NCI-H2171 (cell line): ENCODE results near the gene CBX6.
"Not testable (repeated sequence)": the region's sequence is repeated elsewhere in the genome, so short reads cannot be mapped to it uniquely, and the experiment has no call there.

Experiments
- DNase-seq: peaks from one replicate; lab custom pipeline; 2025; lab: John Stamatoyannopoulos, UW

Gene CBX6

GRCh38 chr22:38872172-38872830 is at the start of gene CBX6:
Gene CBX6, minus strand, starts transcription at chr22:38872216. Its CDS starts 26 bp downstream, at chr22:38872190.
- DNase-seq: peak; percentile 98

GRCh38 chr22:38921806-38922205 is 49.8 kb upstream of the CBX6 start:
- no peak for DNase-seq

GRCh38 chr22:38921120-38921519 is 49.1 kb upstream of the CBX6 start:
- no peak for DNase-seq

DNA sequence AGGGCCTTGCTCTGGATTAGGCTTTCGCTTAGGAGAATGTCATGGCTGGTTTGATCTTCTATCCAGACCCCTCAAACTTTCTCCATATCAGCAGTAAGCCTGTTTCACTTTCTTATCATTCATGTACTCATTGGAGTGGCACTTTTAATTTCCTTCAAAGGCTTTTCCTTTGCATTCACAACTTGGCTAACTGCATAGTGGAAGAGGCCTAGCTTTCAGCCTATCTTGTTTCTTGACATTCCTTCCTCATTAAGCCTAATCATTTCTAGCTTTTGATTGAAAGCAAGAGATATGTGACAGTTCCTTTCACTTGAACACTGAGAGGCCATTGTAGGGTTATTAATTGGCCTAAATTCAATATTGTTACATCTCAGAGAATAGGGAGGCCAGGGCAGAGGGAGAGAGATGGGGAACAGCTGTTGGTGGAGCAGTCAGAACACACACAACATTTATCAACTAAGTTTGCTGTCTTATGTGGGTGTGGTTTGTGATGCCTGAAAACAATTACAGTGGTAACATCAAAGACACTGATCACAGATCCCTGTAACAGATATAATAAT is 47.7 kb upstream of the CBX6 start:
- DNase-seq: no peak

DNA sequence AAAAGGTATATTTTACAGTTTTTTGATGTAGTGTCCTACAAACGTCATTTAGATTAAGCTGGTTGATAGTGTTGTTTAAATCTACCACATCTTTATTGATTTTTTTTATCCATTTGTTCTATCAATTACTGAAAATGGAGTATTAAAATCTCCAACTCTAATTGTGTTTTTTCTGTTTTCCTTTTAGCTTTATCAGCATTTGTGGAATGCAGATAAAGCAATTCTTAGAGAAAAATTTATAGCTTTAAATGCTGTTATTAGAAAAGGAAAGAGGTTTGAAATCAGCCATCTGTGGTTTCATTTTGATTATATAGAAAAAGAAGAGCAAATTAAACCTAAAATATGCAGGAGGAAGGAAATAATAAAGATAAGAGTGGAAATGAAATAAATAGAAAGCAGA is 39.4 kb upstream of the CBX6 start:
- no peak for DNase-seq

DNA sequence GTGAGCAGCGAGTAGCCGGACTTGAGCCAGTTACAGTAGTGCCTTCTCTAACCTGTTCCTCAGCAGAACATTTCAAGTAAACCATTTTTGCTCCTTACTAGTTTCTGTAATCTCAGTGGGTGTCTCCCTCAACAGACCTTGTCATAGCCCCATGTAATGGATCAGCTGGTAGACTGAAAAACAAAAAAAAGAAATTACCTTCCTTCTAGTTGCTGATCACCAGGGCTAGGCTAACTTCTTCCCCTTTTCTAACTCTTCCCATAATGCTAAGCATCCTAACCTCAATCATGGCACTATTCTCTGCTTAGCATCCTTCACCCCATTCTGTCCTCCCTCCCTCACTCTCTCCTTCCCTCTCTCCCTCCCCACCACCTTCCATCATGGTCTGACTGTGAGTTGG is 35.8 kb upstream of the CBX6 start:
- DNase-seq: no peak

DNA sequence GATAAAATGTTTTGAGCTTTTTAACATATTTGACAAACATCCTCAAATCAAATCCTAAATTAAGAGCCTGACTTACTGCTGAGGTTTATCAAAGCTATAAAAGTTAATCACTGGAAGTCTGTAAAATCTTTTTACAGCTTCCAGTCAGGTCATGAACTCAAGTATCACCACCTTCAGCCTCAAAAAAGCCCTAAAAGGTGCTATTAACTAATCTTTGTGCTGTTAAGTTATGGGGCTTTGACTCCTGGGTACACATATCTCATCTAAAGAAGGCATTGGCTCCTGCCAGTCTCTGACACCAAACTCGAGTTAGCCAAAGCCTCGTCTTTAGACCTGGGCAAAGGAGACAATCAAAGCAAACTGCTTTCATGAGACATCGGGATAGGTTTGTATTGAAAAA is 34.0 kb upstream of the CBX6 start:
- DNase-seq: no peak

- DNase-seq: not testable (repeated sequence)
Measured at GRCh38 chr22:38904052-38904617, 32.1 kb upstream of the CBX6 start.

DNA sequence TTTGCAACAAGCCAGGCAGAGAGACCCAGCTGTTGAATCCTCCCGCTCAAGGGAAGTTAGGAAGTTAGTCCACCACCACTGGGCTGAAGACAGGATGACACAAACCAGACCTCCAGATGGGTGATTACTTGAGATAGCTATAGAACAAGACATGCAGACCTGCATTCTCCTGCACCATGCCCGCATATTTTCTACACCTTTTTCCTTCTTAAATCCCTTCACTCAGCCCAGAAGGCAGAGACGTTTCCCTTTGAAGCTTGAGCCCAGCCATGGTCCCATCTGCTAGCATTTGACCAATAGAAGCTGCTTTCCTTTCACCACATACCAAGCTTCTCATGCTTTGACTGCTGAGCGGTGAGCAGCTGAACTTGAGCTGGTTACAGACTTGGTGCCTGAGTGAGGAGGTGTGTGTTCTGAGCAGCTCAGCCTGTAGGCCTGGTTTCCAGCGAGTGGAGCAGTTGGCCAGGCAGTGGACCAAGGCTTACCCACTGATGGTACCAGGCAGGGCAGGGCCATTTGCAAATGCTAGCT is 29.2 kb upstream of the CBX6 start:
- no peak for DNase-seq

DNA sequence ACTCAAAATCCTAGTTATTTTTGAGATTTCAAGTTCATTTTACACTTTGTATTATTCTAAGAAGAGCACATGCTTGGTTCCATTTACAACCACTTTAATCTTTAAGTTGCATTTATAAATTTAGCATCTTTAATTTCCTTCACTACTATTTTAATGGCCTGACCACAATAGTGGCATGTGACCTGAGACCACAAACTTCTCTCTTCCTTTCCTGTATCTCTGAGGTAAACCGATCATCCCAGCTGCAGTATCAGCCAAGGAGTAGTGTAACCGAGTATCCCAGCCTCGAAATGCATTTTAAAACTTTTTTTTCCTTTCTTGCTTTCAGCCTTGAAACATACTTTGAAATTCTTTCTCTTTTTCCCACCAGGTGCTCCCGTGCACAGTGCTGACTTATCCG is 28.7 kb upstream of the CBX6 start:
- no peak for DNase-seq

DNA sequence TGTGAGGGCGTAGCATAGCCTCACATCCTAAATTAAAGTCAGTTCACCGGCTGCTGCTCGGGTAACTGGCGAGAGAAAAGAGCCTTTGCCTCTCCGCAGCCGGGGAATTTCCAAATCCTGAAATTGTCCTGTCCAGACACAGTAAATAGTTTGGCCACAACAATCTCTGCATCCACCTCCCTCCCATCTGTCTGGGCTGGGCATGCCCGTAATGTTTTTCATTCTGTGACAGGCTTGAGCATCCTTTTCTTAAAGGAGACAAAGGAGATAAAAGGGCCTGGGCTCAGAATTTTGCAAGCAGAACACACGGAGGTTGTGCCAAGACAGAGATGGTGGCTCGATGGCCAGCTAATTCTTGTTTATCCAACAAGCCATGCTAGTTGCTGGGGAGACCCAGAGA is 19.2 kb upstream of the CBX6 start:
- DNase-seq: no peak

DNA sequence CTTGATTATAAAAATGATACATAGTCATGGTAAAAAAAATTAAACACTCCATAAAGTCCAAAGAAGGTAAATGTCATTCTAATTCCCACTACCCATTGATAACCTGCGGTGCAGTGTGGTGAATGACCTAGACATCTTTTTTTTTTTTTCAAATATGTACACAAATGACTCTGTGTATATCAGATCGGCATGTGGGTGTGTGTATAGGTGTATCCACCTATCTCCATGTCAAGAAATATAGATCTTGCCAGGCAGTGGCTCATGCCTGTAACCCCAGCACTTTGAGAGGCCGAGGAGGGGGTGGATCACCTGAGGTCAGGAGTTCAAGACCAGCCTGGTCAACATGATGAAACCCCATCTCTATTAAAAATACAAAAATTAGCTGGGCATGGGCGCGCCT is 18.4 kb upstream of the CBX6 start:
- DNase-seq: no peak

- DNase-seq: no peak
Measured at GRCh38 chr22:38886333-38886732, 14.3 kb upstream of the CBX6 start.

- no peak for DNase-seq
Measured at GRCh38 chr22:38882972-38883622, 11.1 kb upstream of the CBX6 start.

DNA sequence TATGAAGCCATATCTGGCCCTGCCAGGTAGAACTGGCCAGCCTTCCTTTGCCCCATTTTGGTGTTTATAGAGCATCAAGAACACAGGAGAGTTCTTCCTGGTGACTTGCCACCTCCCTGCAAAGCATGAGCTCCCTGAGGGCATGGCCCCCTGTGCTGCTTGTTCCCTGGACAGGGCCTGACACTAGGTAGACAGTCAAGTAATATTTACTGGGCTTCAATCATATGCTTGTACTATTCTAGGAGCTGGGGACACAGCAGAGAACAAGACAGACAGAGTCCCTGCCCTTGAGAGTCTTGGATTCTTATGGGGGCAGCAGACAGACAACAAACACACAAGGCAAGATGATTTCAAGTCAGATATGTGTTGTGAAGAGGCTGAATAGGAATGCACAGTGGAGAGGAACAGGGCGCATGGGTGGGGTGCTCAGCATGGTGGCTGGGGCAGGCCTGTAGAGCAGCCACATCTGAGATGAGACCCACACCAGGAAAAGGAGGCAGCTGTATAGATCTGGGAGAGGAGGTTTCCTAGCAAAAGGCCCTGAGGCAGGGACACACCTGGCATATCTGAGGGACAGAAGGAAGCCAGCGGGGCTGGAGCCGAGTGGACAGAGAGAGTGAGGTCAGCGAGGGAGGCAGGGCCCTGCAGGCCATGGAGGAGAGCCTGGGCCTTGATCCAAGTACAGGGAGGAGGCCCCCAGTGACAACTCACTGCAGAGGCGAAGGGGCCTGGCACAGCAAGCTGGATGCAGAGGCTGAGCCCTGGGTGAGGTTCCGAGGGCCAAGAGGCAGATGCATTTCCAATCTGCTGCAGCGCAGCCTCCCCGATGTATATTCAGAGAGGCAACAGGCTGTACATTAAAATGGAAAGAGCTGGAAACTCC is 10.2 kb upstream of the CBX6 start:
- DNase-seq: no peak

DNA sequence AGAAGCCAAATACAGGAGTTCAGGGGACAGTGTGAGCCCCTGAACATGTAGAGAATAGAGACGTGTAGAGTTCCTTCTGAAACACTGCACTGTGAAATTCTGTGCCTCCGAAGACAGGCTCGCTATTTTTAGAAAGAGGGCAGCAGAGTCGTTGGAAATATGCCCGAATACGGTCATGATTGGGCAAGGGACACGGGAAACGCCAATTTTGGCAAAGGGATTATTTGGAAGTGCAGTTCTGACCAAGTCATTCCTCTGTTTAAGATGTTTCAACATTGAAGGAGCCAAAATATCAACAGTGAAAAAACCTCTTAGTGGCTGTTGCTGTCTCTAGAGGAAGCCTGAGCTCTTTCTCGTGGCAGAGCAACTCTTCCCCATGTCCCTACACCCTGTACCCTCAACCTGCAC is 9.5 kb upstream of the CBX6 start:
- DNase-seq: no peak

- no peak for DNase-seq
Measured at GRCh38 chr22:38879961-38880360, 7.9 kb upstream of the CBX6 start.

- DNase-seq: no peak
Measured at GRCh38 chr22:38879108-38879729, 7.2 kb upstream of the CBX6 start.

DNA sequence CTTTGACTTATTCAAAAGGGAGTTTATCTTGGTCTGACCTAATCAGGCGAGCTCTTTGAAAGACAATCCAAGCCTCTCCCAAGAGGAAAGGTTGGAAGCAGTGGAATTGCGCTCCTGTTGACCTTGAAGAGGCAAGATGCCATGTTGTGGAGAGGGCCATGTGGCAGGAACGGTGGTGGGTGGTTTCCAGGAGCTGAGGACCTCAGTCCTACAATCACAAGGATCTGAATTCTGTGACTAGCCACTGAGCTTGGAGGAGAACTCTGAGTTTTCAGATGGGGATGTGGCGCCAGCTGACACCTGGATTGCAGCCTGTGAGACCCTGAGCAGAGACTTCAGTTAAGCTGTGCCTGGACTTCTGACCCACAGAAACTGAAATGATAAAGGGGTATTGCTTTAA is 6.0 kb upstream of the CBX6 start:
- no peak for DNase-seq

GRCh38 chr22:38874529-38875222 is 2.7 kb upstream of the CBX6 start:
- DNase-seq: no peak
